GM23338 (cell line): ENCODE data around the gene TSPAN3. TPM values are rescaled to one million over a fixed set of nuclear protein-coding genes. Genes with fewer than 3 reads are reported as not detected.

Experiments used
- ATAC-seq: fragments of 200-7000 bp; cut with Tn5 transposase; 3 replicates; pipeline ENCODE4 v1.9.1; 2020
- DNase-seq: peaks from one replicate; pipeline ENCODE4 v3.0.0-alpha.2; 2015; ENCODE audit warnings: low spot score
- H2AFZ ChIP-seq: fragments of 200-600 bp; sonication (generic); 2 replicates; pipeline ENCODE4 v1.8.0; 2016; ENCODE audit warnings: antibody characterized with exemption, mild to moderate bottlenecking, moderate library complexity
- H3F3A ChIP-seq: fragments of 200-600 bp; sonication (generic); replicated peaks from 2 replicates; pipeline ENCODE4 v1.8.0; 2017; ENCODE audit warnings: antibody characterized with exemption, mixed run types, low read depth
- H3K27ac ChIP-seq: fragments of 200-600 bp; sonication (generic); 2 replicates; pipeline ENCODE4 v1.6.1; 2016; ENCODE audit warnings: low read depth
- H3K27me3 ChIP-seq: fragments of 200-600 bp; sonication (generic); 2 replicates; pipeline ENCODE4 v1.8.0; 2016; ENCODE audit warnings: mild to moderate bottlenecking, mixed run types, moderate library complexity; ENCODE audit not compliant: insufficient read depth
- H3K36me3 ChIP-seq: fragments of 200-600 bp; sonication (generic); 2 replicates; pipeline ENCODE4 v1.8.0; 2016; ENCODE audit warnings: mild to moderate bottlenecking; ENCODE audit not compliant: insufficient read depth
- H3K4me1 ChIP-seq: fragments of 200-600 bp; sonication (generic); 2 replicates; pipeline ENCODE4 v1.8.0; 2016; ENCODE audit warnings: mild to moderate bottlenecking, moderate library complexity; ENCODE audit not compliant: insufficient read depth
- H3K4me2 ChIP-seq: fragments of 200-600 bp; sonication (generic); 2 replicates; pipeline ENCODE4 v1.7.1; 2017; ENCODE audit warnings: mixed run types
- H3K4me3 ChIP-seq: fragments of 200-600 bp; sonication (generic); 2 replicates; pipeline ENCODE4 v1.6.1; 2016; ENCODE audit warnings: mixed run types
- H3K79me2 ChIP-seq: fragments of 200-600 bp; sonication (generic); replicated peaks from 2 replicates; pipeline ENCODE4 v1.8.0; 2017; ENCODE audit warnings: mild to moderate bottlenecking; ENCODE audit not compliant: insufficient read depth
- H3K9me2 ChIP-seq: fragments of 200-600 bp; sonication (generic); 2 replicates; pipeline ENCODE4 v1.8.0; 2017; ENCODE audit not compliant: insufficient read depth
- H4K20me1 ChIP-seq: fragments of 200-600 bp; sonication (generic); replicated peaks from 2 replicates; pipeline ENCODE4 v1.8.0; 2017; ENCODE audit warnings: mild to moderate bottlenecking; ENCODE audit not compliant: insufficient read depth
- H3K27ac Mint-ChIP-seq: 2 replicates; pipeline ENCODE4 v1.8.0; 2020; ENCODE audit warnings: inconsistent platforms, mild to moderate bottlenecking, moderate library complexity, mixed read lengths
- H3K27me3 Mint-ChIP-seq: 3 replicates; pipeline ENCODE4 v1.8.0; 2022; ENCODE audit warnings: low read depth, mild to moderate bottlenecking, moderate library complexity, mixed read lengths, inconsistent platforms; ENCODE audit not compliant: insufficient read depth, poor library complexity
- H3K36me3 Mint-ChIP-seq: 3 replicates; pipeline ENCODE4 v1.8.0; 2021; ENCODE audit warnings: low read depth, mild to moderate bottlenecking, inconsistent platforms, moderate library complexity, mixed read lengths
- H3K4me1 Mint-ChIP-seq: 3 replicates; pipeline ENCODE4 v1.8.0; 2020; ENCODE audit warnings: mild to moderate bottlenecking, inconsistent platforms, mixed read lengths
- H3K4me3 Mint-ChIP-seq: 3 replicates; pipeline ENCODE4 v1.8.0; 2021; ENCODE audit warnings: moderate library complexity, mild to moderate bottlenecking, inconsistent platforms, mixed read lengths
- H3K9me3 Mint-ChIP-seq: 3 replicates; pipeline ENCODE4 v1.8.0; 2020; ENCODE audit warnings: moderate library complexity, mild to moderate bottlenecking, inconsistent platforms, mixed read lengths
- CREB1 ChIP-seq: fragments of 250-450 bp; sonication (Bioruptor Pico); IDR thresholded peaks from 2 replicates; pipeline ENCODE4 v1.5.0; 2020; ENCODE audit warnings: low read depth, mild to moderate bottlenecking, moderate library complexity
- EZH2 ChIP-seq: fragments of 200-600 bp; sonication (generic); IDR thresholded peaks from one replicate; pipeline ENCODE4 v1.8.0; 2017; ENCODE audit warnings: antibody characterized with exemption, mild to moderate bottlenecking, low read depth; ENCODE audit not compliant: unreplicated experiment
- EZH2phosphoT487 ChIP-seq: fragments of 200-600 bp; sonication (generic); IDR thresholded peaks from one replicate; pipeline ENCODE4 v1.8.1; 2018; ENCODE audit warnings: antibody characterized with exemption; ENCODE audit not compliant: unreplicated experiment
- JUNB ChIP-seq: IDR thresholded peaks from one replicate; pipeline ENCODE4 v1.6.1; 2016; ENCODE audit warnings: antibody characterized with exemption; ENCODE audit not compliant: unreplicated experiment
- NANOG ChIP-seq: IDR thresholded peaks from 2 replicates; pipeline ENCODE4 v1.6.1; 2016; ENCODE audit warnings: antibody characterized with exemption, borderline replicate concordance
- STAT1 ChIP-seq: IDR thresholded peaks from one replicate; pipeline ENCODE4 v1.6.1; 2016; ENCODE audit warnings: antibody characterized with exemption; ENCODE audit not compliant: unreplicated experiment
- ZNF114 ChIP-seq: fragments of 250-450 bp; sonication (Bioruptor Pico); IDR thresholded peaks from 2 replicates; pipeline ENCODE4 v1.5.0; 2020; ENCODE audit warnings: mild to moderate bottlenecking, moderate library complexity
- ZNF462 ChIP-seq: fragments of 250-450 bp; sonication (Bioruptor Pico); IDR thresholded peaks from 2 replicates; pipeline ENCODE4 v1.5.0; 2020; ENCODE audit warnings: mild to moderate bottlenecking, moderate library complexity
- polyA plus RNA-seq: library from polyadenylated mRNA; unstranded; fragments of >200 nt; fragmentation: Nextera tagmentation; extraction: Ambion mirVana; gene quantifications from 2 replicates; pipeline ENCODE4 v1.2.1, GENCODE V29; 2016
- total RNA-seq: library from RNA; depleted of rRNA; stranded (reverse); fragments of >200 nt; shearing (Covaris generic); gene quantifications from 2 replicates; pipeline ENCODE4 v1.2.3, GENCODE V29; 2014
- TF ChIP-seq, protein P1 (sequence below), 2 experiments: fragments of 200-600 bp in 1 of 2; sonication (generic) in 1 of 2; conservative IDR thresholded peaks; 2 replicates each; pipeline versions ENCODE4 v1.5.1 to v1.6.1; 2016 to 2017; ENCODE audit warnings: antibody characterized with exemption in 2 of 2, low read depth in 2 of 2, mild to moderate bottlenecking in 2 of 2, moderate library complexity in 1 of 2
- TF ChIP-seq, protein P2 (sequence below): IDR thresholded peaks from 2 replicates; pipeline ENCODE4 v1.6.1; 2016; ENCODE audit warnings: antibody characterized with exemption

The TSPAN3 gene
- total and polyA plus RNA-seq, 2 experiments from 2014 or later: 72.5 to 159 TPM

- Mint-ChIP-seq H3K36me3 (no peaks in the 10 kb centered on the region; the same call in 2 of the 3 replicates), H3K9me3 (no peaks in the 10 kb centered on the region; the same call in 2 of the 3 replicates), H3K27ac (peak overlapping the region; percentile 43; the same call in 1 of the 2 replicates), H3K4me1 (peaks cover 3% of the 10 kb centered on the region; the same call in 2 of the 3 replicates), H3K27me3 (peaks cover 16% of the 10 kb centered on the region), H3K4me3 (no peak overlapping the region)
- ATAC-seq: no peak
- no peaks in the 10 kb centered on the region for H3F3A ChIP-seq
- no peaks in the 10 kb centered on the region for H3K4me1 ChIP-seq
- H3K4me2 ChIP-seq: no peak overlapping the region
- no peaks in the 10 kb centered on the region for H3K9me2 ChIP-seq
- H3K4me3 ChIP-seq: no peak overlapping the region
- H4K20me1 ChIP-seq: no peaks in the 10 kb centered on the region
- H3K27ac ChIP-seq: no peak overlapping the region
- DNase-seq: no peak
- no peak overlapping the region for H2AFZ ChIP-seq
- H3K36me3 ChIP-seq: no peaks in the 10 kb centered on the region
- H3K79me2 ChIP-seq: no peaks in the 10 kb centered on the region
- no peaks in the 10 kb centered on the region for H3K27me3 ChIP-seq
- TF ChIP-seq ZNF114 (CRISPR knock-in tag) (no peak), CREB1 (CRISPR knock-in tag) (no peak)
- TF ChIP-seq, protein P1, sequence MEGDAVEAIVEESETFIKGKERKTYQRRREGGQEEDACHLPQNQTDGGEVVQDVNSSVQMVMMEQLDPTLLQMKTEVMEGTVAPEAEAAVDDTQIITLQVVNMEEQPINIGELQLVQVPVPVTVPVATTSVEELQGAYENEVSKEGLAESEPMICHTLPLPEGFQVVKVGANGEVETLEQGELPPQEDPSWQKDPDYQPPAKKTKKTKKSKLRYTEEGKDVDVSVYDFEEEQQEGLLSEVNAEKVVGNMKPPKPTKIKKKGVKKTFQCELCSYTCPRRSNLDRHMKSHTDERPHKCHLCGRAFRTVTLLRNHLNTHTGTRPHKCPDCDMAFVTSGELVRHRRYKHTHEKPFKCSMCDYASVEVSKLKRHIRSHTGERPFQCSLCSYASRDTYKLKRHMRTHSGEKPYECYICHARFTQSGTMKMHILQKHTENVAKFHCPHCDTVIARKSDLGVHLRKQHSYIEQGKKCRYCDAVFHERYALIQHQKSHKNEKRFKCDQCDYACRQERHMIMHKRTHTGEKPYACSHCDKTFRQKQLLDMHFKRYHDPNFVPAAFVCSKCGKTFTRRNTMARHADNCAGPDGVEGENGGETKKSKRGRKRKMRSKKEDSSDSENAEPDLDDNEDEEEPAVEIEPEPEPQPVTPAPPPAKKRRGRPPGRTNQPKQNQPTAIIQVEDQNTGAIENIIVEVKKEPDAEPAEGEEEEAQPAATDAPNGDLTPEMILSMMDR (conservative IDR thresholded peaks at IDR 0.05; ENCODE audit: low read depth in 2 of 2): no peak
These were observed 49.0 kb downstream of the TSPAN3 start for GRCh38 chr15:77021803-77022381.

DNA sequence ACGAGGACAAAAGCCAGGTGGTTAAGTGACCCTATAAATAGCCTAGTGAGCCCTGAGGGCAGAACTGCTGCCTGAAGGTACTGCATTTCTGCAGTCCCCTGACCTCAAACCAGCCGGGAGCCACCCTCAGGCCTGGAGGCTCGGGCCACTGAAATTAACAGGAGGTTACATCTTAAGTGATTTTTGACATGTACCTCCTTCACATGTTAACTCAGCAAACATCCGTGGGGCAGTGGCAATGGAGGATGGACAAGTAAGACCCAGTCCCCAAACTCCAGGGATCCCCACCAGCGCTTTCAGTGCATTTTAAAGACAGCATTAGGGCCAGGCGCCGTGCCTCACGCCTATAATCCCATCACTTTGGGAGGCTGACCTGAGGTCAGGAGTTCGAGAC is 49.8 kb downstream of the TSPAN3 start:
- Histone ChIP-seq H3K4me2 (no peak overlapping the region), H3K4me3 (no peak overlapping the region), H2AFZ (no peak overlapping the region), H3F3A (no peaks in the 10 kb centered on the region), H3K79me2 (no peaks in the 10 kb centered on the region), H3K4me1 (no peaks in the 10 kb centered on the region), H4K20me1 (no peaks in the 10 kb centered on the region), H3K27ac (no peak overlapping the region), H3K9me2 (no peaks in the 10 kb centered on the region), H3K36me3 (no peaks in the 10 kb centered on the region), H3K27me3 (no peaks in the 10 kb centered on the region)
- H3K4me1 Mint-ChIP-seq: peaks cover 3% of the 10 kb centered on the region; the same call in 2 of the 3 replicates
- H3K9me3 Mint-ChIP-seq: no peaks in the 10 kb centered on the region; the same call in 2 of the 3 replicates
- no peak for ATAC-seq
- DNase-seq: no peak
- H3K36me3 Mint-ChIP-seq: no peaks in the 10 kb centered on the region; the same call in 2 of the 3 replicates
- no peak overlapping the region for H3K27ac Mint-ChIP-seq
- peaks cover 14% of the 10 kb centered on the region for H3K27me3 Mint-ChIP-seq
- no peak overlapping the region for H3K4me3 Mint-ChIP-seq
- TF ChIP-seq NANOG: no peak
- no peak for TF ChIP-seq EZH2
- no peak for TF ChIP-seq ZNF462 (CRISPR knock-in tag)
- TF ChIP-seq, protein P1 (conservative IDR thresholded peaks at IDR 0.05; ENCODE audit: low read depth in 2 of 2): no peak
- TF ChIP-seq STAT1: no peak
- TF ChIP-seq JUNB: no peak
- no peak for TF ChIP-seq EZH2phosphoT487
- no peak for TF ChIP-seq ZNF114 (CRISPR knock-in tag)
- TF ChIP-seq, protein P2, sequence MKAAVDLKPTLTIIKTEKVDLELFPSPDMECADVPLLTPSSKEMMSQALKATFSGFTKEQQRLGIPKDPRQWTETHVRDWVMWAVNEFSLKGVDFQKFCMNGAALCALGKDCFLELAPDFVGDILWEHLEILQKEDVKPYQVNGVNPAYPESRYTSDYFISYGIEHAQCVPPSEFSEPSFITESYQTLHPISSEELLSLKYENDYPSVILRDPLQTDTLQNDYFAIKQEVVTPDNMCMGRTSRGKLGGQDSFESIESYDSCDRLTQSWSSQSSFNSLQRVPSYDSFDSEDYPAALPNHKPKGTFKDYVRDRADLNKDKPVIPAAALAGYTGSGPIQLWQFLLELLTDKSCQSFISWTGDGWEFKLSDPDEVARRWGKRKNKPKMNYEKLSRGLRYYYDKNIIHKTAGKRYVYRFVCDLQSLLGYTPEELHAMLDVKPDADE: no peak
